ENCODE measurements around the gene ZDHHC14.
"Not testable (repeated sequence)": the region's sequence is repeated elsewhere in the genome, so short reads cannot be mapped to it uniquely, and the experiment has no call there.

Gene ZDHHC14

DNA sequence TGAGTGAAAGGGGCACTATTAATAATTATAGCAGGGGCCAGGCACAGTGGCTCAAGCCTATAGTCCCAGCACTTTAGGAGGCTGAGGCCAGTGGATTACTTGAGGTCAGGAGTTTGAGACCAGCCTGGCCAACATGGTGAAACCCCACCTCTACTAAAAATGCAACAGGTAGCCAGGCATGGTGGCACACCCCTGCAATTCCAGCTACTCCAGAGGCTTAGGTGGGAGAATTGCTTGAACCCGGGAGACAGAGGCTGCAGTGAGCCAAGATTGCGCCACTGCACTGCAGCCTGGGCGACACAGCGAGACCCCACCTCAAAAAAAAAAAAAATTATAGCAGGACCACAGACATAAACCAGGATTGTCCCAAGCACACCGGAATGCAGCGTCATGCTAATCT, 340.0 kb downstream of the ZDHHC14 start:
- not testable (repeated sequence) for DNase-seq (ENCODE audit: low spot score)

DNA sequence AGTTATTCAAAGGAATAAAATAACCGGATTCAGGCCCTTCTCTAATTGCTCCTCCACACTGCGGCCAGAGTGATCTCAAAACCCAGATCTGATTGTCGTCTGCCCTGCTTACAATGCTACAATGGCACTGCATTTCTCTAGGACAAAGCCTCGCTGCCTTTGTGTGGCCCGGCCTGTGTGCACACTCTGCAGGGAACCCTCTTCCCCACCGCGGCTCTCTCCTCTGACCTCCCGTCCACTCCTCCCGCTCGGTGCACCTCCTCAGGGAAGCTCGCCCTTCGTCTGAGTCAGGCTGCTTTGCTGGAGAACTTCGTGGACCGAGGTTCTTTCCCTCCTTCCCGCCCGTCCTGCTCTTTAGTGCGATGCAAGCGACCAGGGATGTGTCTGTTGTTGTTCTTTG, 340.4 kb downstream of the ZDHHC14 start:
- DNase-seq (ENCODE audit: low spot score) = no peak

- no peak for DNase-seq (ENCODE audit: low spot score)
Observed at GRCh38 chr6:157721830-157722229, 340.8 kb downstream of the ZDHHC14 start.

DNA sequence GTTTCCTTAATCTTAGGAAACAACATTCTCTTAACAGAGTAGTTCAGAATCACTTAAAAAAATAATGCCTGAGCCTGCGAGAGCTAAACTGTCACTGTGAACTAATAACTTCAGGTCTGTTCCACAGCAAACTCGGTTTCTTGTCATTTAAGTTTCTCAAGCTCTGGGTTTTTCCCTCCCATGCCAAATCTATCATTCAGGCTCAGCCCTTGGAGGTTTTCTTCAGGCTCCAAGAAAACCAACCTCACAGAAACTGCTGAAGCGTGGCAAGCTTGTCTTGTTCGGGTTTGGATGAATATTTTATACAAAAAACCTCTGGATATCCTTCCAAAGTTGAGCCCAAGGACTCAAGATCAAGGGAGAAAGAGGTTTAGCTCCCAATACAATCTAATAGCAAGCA, 342.4 kb downstream of the ZDHHC14 start:
- DNase-seq (ENCODE audit: low spot score) = no peak

GRCh38 chr6:157724138-157724820, 343.3 kb downstream of the ZDHHC14 start:
- no peak for DNase-seq (ENCODE audit: low spot score)

DNA sequence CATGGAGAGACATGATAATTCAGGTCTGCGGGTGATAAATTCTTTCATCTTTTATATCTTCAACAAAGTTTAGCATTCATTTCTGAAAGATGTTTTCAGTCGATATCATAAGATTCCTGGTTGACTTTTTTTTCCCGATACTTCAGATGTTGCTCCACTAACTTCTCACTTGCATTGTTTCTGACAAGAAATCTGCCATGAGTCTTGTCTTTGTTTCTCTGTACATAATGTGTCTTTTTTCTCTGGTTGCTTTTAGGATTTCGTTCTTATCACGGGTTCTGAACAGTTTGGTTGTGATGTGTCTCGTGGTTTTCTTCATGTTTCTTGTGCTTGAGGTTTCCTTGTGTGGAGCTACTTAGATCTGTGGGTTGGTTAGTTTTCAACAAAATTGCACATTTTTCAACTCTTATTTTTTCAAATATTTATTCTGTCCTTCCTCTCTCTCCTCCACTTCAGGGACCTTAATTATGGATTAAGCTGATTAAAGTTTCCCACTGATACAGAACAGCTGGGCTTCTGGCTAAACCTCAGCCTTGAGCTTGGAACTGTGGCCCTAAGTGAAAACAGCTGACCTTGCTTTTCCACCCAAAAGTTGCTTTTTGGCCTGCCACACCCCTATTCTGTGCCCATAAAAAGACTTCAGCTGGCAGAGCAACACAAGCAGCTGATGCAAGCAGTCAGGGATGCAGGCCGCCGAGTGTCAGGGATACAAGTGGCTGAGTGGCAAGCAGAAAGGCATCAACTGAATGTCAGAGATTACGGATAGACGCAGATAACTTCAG, 344.2 kb downstream of the ZDHHC14 start:
- no peak for DNase-seq (ENCODE audit: low spot score)

DNA sequence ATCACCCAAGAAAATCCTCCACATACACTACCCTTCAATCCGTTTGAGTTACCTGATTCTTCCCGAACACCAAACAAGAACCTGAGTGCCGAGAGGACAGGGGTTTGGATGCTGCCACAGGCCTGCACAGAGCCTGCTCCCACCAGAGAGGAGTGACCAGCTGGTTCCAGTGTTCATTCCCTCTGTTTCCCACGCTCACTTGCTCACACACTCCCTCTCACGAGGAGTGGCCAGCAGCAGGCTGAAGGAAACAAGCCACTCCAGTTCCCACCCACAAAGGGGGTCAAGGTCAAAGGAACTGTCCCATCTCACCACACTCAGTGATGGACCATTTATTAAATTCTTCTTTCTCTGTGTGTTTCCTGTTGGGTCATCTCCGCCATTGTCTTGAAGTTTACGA, 344.8 kb downstream of the ZDHHC14 start:
- no peak for DNase-seq (ENCODE audit: low spot score)

DNA sequence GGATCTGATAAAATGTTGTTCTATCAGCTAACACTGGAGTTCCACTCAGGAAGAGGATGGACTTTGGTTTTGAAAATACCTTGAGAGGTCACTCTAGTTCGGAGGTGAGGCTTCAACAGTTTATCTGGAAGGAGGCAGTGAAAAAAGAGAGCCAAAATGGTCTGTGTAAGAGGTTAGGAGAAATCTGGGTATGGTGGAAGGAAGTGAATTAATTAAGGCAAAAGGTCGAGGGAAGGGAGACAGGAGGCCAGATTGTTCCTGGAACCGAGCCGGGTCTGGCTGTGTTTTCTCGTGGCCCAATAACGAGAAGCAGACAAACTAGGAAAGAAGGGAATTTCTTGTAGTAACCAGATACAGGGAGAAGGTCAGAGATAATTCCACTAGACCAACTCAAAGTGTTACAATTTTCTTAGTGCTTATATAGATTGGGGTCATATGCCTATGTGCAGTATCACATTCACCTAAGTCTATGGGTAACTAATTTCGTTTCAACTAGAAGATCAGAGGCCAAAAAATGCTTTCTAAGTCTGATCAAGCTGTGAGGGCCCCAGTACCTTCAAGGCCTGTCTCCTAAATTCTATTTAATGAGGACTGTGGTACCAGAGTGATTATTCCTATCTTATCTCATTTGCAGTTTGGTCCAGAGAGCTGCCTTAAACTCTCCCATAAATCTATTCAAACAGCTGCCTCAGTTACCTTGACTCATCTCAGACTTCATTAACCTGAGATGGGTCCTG, 346.1 kb downstream of the ZDHHC14 start:
- no peak for DNase-seq (ENCODE audit: low spot score)

Data from AG20443 (cell line).